ENCODE measurements around the gene PNISR.

The PNISR gene

GRCh38 chr6:99425647-99426450 is 741 bp upstream of the PNISR start:
- DNase-seq (ENCODE audit: low read depth): peak; percentile 82
- TF ChIP-seq CTCF (IDR thresholded peaks at IDR 0.05; ENCODE audit: low read length, missing control alignments): peak; percentile 39

GRCh38 chr6:99424022-99424421 is 1.1 kb downstream of the PNISR start:
- TF ChIP-seq CTCF (IDR thresholded peaks at IDR 0.05; ENCODE audit: low read length, missing control alignments): no peak
- no peak for DNase-seq (ENCODE audit: low read depth)
- peak overlapping the region; percentile 99 for H3K4me3 ChIP-seq (replicated peaks; ENCODE audit: low read depth, low read length)

More at GRCh38 chr6:99425647-99426450, 741 bp upstream of the PNISR start:
- peak overlapping the region; percentile 99 for H3K4me3 ChIP-seq (replicated peaks; ENCODE audit: low read depth, low read length)

GRCh38 chr6:99422912-99423311 is 2.2 kb downstream of the PNISR start:
- no peak for TF ChIP-seq CTCF (IDR thresholded peaks at IDR 0.05; ENCODE audit: low read length, missing control alignments)
- no peak overlapping the region for H3K4me3 ChIP-seq (replicated peaks; ENCODE audit: low read depth, low read length)
- DNase-seq (ENCODE audit: low read depth): no peak

GRCh38 chr6:99416892-99417767 is 8.0 kb downstream of the PNISR start:
- no peak for DNase-seq (ENCODE audit: low read depth)
- no peak for TF ChIP-seq CTCF (IDR thresholded peaks at IDR 0.05; ENCODE audit: low read length, missing control alignments)
- no peak overlapping the region for H3K4me3 ChIP-seq (replicated peaks; ENCODE audit: low read depth, low read length)

GRCh38 chr6:99416226-99416625 is 8.9 kb downstream of the PNISR start:
- no peak for DNase-seq (ENCODE audit: low read depth)

GRCh38 chr6:99415446-99415845 is 9.7 kb downstream of the PNISR start:
- DNase-seq (ENCODE audit: low read depth): no peak
- no peak for TF ChIP-seq CTCF (IDR thresholded peaks at IDR 0.05; ENCODE audit: low read length, missing control alignments)
- H3K4me3 ChIP-seq (replicated peaks; ENCODE audit: low read depth, low read length): no peak overlapping the region

More at GRCh38 chr6:99416226-99416625, 8.9 kb downstream of the PNISR start:
- H3K4me3 ChIP-seq (replicated peaks; ENCODE audit: low read depth, low read length): no peak overlapping the region
- no peak for TF ChIP-seq CTCF (IDR thresholded peaks at IDR 0.05; ENCODE audit: low read length, missing control alignments)
